GM23338 (cell line): ENCODE results near the gene NXPH4. TPM values are rescaled to one million over a fixed set of nuclear protein-coding genes. Genes with fewer than 3 reads are reported as not detected.

Experiments used
- ATAC-seq: fragments of 200-7000 bp; cut with Tn5 transposase; 3 replicates; pipeline ENCODE4 v1.9.1; 2020
- DNase-seq: peaks from one replicate; pipeline ENCODE4 v3.0.0-alpha.2; 2015; ENCODE audit warnings: low spot score
- H2AFZ ChIP-seq: fragments of 200-600 bp; sonication (generic); 2 replicates; pipeline ENCODE4 v1.8.0; 2016; ENCODE audit warnings: antibody characterized with exemption, mild to moderate bottlenecking, moderate library complexity
- H3F3A ChIP-seq: fragments of 200-600 bp; sonication (generic); replicated peaks from 2 replicates; pipeline ENCODE4 v1.8.0; 2017; ENCODE audit warnings: antibody characterized with exemption, mixed run types, low read depth
- H3K27ac ChIP-seq: fragments of 200-600 bp; sonication (generic); 2 replicates; pipeline ENCODE4 v1.6.1; 2016; ENCODE audit warnings: low read depth
- H3K27me3 ChIP-seq: fragments of 200-600 bp; sonication (generic); 2 replicates; pipeline ENCODE4 v1.8.0; 2016; ENCODE audit warnings: mild to moderate bottlenecking, mixed run types, moderate library complexity; ENCODE audit not compliant: insufficient read depth
- H3K36me3 ChIP-seq: fragments of 200-600 bp; sonication (generic); 2 replicates; pipeline ENCODE4 v1.8.0; 2016; ENCODE audit warnings: mild to moderate bottlenecking; ENCODE audit not compliant: insufficient read depth
- H3K4me1 ChIP-seq: fragments of 200-600 bp; sonication (generic); 2 replicates; pipeline ENCODE4 v1.8.0; 2016; ENCODE audit warnings: mild to moderate bottlenecking, moderate library complexity; ENCODE audit not compliant: insufficient read depth
- H3K4me2 ChIP-seq: fragments of 200-600 bp; sonication (generic); 2 replicates; pipeline ENCODE4 v1.7.1; 2017; ENCODE audit warnings: mixed run types
- H3K4me3 ChIP-seq: fragments of 200-600 bp; sonication (generic); 2 replicates; pipeline ENCODE4 v1.6.1; 2016; ENCODE audit warnings: mixed run types
- H3K79me2 ChIP-seq: fragments of 200-600 bp; sonication (generic); replicated peaks from 2 replicates; pipeline ENCODE4 v1.8.0; 2017; ENCODE audit warnings: mild to moderate bottlenecking; ENCODE audit not compliant: insufficient read depth
- H3K9me2 ChIP-seq: fragments of 200-600 bp; sonication (generic); 2 replicates; pipeline ENCODE4 v1.8.0; 2017; ENCODE audit not compliant: insufficient read depth
- H4K20me1 ChIP-seq: fragments of 200-600 bp; sonication (generic); replicated peaks from 2 replicates; pipeline ENCODE4 v1.8.0; 2017; ENCODE audit warnings: mild to moderate bottlenecking; ENCODE audit not compliant: insufficient read depth
- H3K27ac Mint-ChIP-seq: 2 replicates; pipeline ENCODE4 v1.8.0; 2020; ENCODE audit warnings: inconsistent platforms, mild to moderate bottlenecking, moderate library complexity, mixed read lengths
- H3K27me3 Mint-ChIP-seq: 3 replicates; pipeline ENCODE4 v1.8.0; 2022; ENCODE audit warnings: low read depth, mild to moderate bottlenecking, moderate library complexity, mixed read lengths, inconsistent platforms; ENCODE audit not compliant: insufficient read depth, poor library complexity
- H3K36me3 Mint-ChIP-seq: 3 replicates; pipeline ENCODE4 v1.8.0; 2021; ENCODE audit warnings: low read depth, mild to moderate bottlenecking, inconsistent platforms, moderate library complexity, mixed read lengths
- H3K4me1 Mint-ChIP-seq: 3 replicates; pipeline ENCODE4 v1.8.0; 2020; ENCODE audit warnings: mild to moderate bottlenecking, inconsistent platforms, mixed read lengths
- H3K4me3 Mint-ChIP-seq: 3 replicates; pipeline ENCODE4 v1.8.0; 2021; ENCODE audit warnings: moderate library complexity, mild to moderate bottlenecking, inconsistent platforms, mixed read lengths
- H3K9me3 Mint-ChIP-seq: 3 replicates; pipeline ENCODE4 v1.8.0; 2020; ENCODE audit warnings: moderate library complexity, mild to moderate bottlenecking, inconsistent platforms, mixed read lengths
- EZH2 ChIP-seq: fragments of 200-600 bp; sonication (generic); IDR thresholded peaks from one replicate; pipeline ENCODE4 v1.8.0; 2017; ENCODE audit warnings: antibody characterized with exemption, mild to moderate bottlenecking, low read depth; ENCODE audit not compliant: unreplicated experiment
- EZH2phosphoT487 ChIP-seq: fragments of 200-600 bp; sonication (generic); IDR thresholded peaks from one replicate; pipeline ENCODE4 v1.8.1; 2018; ENCODE audit warnings: antibody characterized with exemption; ENCODE audit not compliant: unreplicated experiment
- JUNB ChIP-seq: IDR thresholded peaks from one replicate; pipeline ENCODE4 v1.6.1; 2016; ENCODE audit warnings: antibody characterized with exemption; ENCODE audit not compliant: unreplicated experiment
- NANOG ChIP-seq: IDR thresholded peaks from 2 replicates; pipeline ENCODE4 v1.6.1; 2016; ENCODE audit warnings: antibody characterized with exemption, borderline replicate concordance
- STAT1 ChIP-seq: IDR thresholded peaks from one replicate; pipeline ENCODE4 v1.6.1; 2016; ENCODE audit warnings: antibody characterized with exemption; ENCODE audit not compliant: unreplicated experiment
- ZNF114 ChIP-seq: fragments of 250-450 bp; sonication (Bioruptor Pico); IDR thresholded peaks from 2 replicates; pipeline ENCODE4 v1.5.0; 2020; ENCODE audit warnings: mild to moderate bottlenecking, moderate library complexity
- ZNF331 ChIP-seq: fragments of 250-450 bp; sonication (Bioruptor Pico); IDR thresholded peaks from 2 replicates; pipeline ENCODE4 v1.5.0; 2020; ENCODE audit warnings: low read depth, mild to moderate bottlenecking, moderate library complexity
- polyA plus RNA-seq: library from polyadenylated mRNA; unstranded; fragments of >200 nt; fragmentation: Nextera tagmentation; extraction: Ambion mirVana; gene quantifications from 2 replicates; pipeline ENCODE4 v1.2.1, GENCODE V29; 2016
- total RNA-seq: library from RNA; depleted of rRNA; stranded (reverse); fragments of >200 nt; shearing (Covaris generic); gene quantifications from 2 replicates; pipeline ENCODE4 v1.2.3, GENCODE V29; 2014
- TF ChIP-seq, protein P1 (sequence below), 2 experiments: fragments of 200-600 bp in 1 of 2; sonication (generic) in 1 of 2; conservative IDR thresholded peaks; 2 replicates each; pipeline versions ENCODE4 v1.5.1 to v1.6.1; 2016 to 2017; ENCODE audit warnings: antibody characterized with exemption in 2 of 2, low read depth in 2 of 2, mild to moderate bottlenecking in 2 of 2, moderate library complexity in 1 of 2

Gene NXPH4
- total and polyA plus RNA-seq, 2 experiments from 2014 or later = 0.89 to 1.5 TPM

DNA sequence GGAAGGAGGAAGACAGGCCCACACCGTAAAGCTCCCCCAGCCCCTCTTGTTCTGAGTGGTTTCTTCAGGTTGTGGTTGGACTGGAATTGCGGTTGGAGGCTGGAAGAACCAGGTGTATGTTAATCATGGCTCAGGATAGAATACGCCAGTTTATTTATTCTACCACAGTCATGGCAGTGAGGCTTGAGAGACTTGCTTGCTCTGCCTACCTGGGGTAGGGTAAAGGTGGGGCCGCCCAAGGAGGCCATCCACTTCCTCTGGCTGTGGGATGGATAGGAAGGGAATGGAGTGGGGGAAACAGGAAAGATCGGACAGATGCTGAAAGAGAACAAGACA, 21.0 kb downstream of the NXPH4 start:
- Histone ChIP-seq H3K4me3 (peak overlapping the region; percentile 85), H3K27ac (no peak overlapping the region), H4K20me1 (peaks cover 20% of the 10 kb centered on the region), H2AFZ (no peak overlapping the region; the same call in 1 of the 2 replicates), H3K36me3 (peaks cover 16% of the 10 kb centered on the region), H3K4me2 (peak overlapping the region; percentile 99), H3K4me1 (peaks cover 55% of the 10 kb centered on the region), H3K79me2 (no peaks in the 10 kb centered on the region), H3F3A (peaks cover 39% of the 10 kb centered on the region), H3K9me2 (no peaks in the 10 kb centered on the region), H3K27me3 (peaks cover 90% of the 10 kb centered on the region)
- peaks cover 90% of the 10 kb centered on the region for H3K27me3 Mint-ChIP-seq
- no peak overlapping the region for H3K27ac Mint-ChIP-seq
- TF ChIP-seq EZH2phosphoT487 (no peak), ZNF331 (CRISPR knock-in tag) (no peak)
- H3K4me1 Mint-ChIP-seq = peaks cover 73% of the 10 kb centered on the region
- H3K9me3 Mint-ChIP-seq = no peaks in the 10 kb centered on the region; the same call in 2 of the 3 replicates
- H3K36me3 Mint-ChIP-seq = peaks cover 27% of the 10 kb centered on the region
- peak overlapping the region; percentile 79 for H3K4me3 Mint-ChIP-seq
- ATAC-seq = no peak
- DNase-seq = peak; percentile 9

DNA sequence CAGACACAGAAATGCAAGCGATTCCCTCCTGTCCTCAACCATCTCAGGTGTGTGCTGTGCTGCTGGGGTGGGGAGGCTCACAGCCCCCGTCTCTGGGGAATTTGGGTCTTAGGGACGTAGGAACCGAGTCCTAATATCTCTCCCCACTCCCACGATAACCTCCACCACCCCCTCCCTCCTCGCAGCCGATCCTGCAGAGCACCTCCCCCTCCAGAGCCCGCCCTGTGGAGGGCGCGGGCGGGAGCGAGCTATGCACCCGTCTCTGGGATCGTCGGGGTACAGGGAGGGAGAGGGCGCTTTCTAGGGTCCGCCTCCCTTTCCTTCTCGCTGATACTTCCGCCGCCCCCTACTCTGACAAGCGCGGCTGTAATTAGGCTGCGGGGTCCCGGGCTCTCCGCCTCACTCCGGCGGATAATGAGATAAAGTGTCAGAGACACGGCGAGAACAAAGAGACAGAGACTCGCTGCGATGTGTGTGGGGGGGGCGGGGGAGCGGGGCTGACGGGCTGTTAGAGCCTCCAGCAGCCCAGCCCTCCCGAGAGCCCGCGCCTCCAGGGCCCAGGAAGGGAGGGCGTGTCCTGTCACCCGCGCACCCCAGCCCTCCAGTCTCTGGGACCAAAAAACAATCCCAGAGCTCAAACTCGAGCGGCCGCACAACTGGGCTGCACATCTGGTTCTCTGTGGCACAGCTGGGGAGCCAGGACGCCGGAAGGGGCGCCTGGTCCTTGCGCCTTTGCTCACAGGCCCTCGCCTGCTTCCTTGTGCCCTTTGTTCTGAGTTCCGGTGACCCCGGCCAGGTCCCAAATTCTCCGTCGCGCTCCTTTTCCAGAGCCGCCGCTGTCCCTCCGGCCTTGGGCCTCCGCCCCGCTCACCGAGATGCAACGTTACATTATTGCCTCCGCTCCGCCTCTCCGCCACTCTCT, 21.6 kb downstream of the NXPH4 start:
- Mint-ChIP-seq H3K4me3 (peak overlapping the region; percentile 79), H3K36me3 (peaks cover 21% of the 10 kb centered on the region), H3K4me1 (peaks cover 70% of the 10 kb centered on the region), H3K9me3 (no peaks in the 10 kb centered on the region; the same call in 2 of the 3 replicates), H3K27me3 (peaks cover 95% of the 10 kb centered on the region), H3K27ac (no peak overlapping the region; the same call in 1 of the 2 replicates)
- peak; percentile 74 for DNase-seq
- Histone ChIP-seq H4K20me1 (peaks cover 14% of the 10 kb centered on the region), H3K36me3 (peaks cover 10% of the 10 kb centered on the region), H2AFZ (peak overlapping the region; percentile 97), H3K79me2 (no peaks in the 10 kb centered on the region), H3K4me1 (peaks cover 55% of the 10 kb centered on the region), H3K9me2 (no peaks in the 10 kb centered on the region), H3K4me3 (peak overlapping the region; percentile 85), H3K4me2 (peak overlapping the region; percentile 99), H3F3A (peaks cover 34% of the 10 kb centered on the region), H3K27me3 (peaks cover 92% of the 10 kb centered on the region), H3K27ac (no peak overlapping the region)
- no peak for TF ChIP-seq JUNB
- TF ChIP-seq EZH2 = peak; percentile 17
- no peak for TF ChIP-seq STAT1
- no peak for TF ChIP-seq EZH2phosphoT487
- TF ChIP-seq NANOG = no peak
- no peak for TF ChIP-seq ZNF114 (CRISPR knock-in tag)
- peak; percentile 0 for ATAC-seq

DNA sequence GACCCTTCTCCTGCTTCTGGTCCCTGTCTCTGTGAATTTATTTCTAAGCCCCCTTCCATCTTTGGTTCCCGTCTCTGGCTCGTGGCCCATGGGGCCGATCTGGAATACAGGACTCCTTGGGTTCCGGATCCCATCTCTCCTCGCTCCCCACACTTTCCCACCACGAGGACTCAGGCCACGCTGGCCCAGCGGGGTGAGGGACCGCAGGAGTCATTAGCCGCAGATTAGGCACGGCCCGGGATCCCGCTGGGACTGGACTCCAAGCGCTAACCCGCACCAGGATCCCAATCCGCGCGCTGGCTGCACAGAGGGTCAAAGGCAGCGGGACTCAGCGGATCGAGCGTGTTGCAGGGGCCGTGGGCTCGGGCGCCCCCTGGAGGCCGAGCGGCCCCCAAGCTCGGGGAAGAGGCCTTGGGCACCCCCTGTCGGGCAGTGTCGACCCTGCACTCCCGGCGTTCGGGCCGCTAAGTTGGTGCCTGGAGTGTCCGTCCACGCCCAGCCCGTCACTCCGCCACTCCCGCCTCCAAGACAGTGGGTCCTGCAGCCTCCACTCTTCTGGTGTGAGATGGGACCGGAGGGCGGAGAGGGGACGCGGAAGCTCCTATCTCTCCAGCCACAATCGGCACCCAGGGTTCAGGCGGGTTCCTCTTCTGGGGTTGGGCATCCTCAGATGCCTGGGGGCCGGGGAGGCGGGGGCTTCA, 22.4 kb downstream of the NXPH4 start:
- Histone ChIP-seq H3K9me2 (no peaks in the 10 kb centered on the region), H3K27me3 (peaks cover 90% of the 10 kb centered on the region), H4K20me1 (peaks cover 8% of the 10 kb centered on the region), H3K4me3 (peak overlapping the region; percentile 85), H3K4me1 (peaks cover 55% of the 10 kb centered on the region), H3F3A (peaks cover 25% of the 10 kb centered on the region), H3K79me2 (no peaks in the 10 kb centered on the region), H3K36me3 (peaks cover 4% of the 10 kb centered on the region), H3K27ac (no peak overlapping the region), H2AFZ (peak overlapping the region; percentile 97), H3K4me2 (peak overlapping the region; percentile 99)
- DNase-seq (peak; percentile 94), ATAC-seq (peak; percentile 13)
- H3K27me3 Mint-ChIP-seq = peaks cover 94% of the 10 kb centered on the region
- peaks cover 13% of the 10 kb centered on the region for H3K36me3 Mint-ChIP-seq
- H3K9me3 Mint-ChIP-seq = no peaks in the 10 kb centered on the region; the same call in 2 of the 3 replicates
- H3K4me3 Mint-ChIP-seq = peak overlapping the region; percentile 79
- H3K4me1 Mint-ChIP-seq = peaks cover 66% of the 10 kb centered on the region
- H3K27ac Mint-ChIP-seq = no peak overlapping the region; the same call in 1 of the 2 replicates
- TF ChIP-seq, protein P1, sequence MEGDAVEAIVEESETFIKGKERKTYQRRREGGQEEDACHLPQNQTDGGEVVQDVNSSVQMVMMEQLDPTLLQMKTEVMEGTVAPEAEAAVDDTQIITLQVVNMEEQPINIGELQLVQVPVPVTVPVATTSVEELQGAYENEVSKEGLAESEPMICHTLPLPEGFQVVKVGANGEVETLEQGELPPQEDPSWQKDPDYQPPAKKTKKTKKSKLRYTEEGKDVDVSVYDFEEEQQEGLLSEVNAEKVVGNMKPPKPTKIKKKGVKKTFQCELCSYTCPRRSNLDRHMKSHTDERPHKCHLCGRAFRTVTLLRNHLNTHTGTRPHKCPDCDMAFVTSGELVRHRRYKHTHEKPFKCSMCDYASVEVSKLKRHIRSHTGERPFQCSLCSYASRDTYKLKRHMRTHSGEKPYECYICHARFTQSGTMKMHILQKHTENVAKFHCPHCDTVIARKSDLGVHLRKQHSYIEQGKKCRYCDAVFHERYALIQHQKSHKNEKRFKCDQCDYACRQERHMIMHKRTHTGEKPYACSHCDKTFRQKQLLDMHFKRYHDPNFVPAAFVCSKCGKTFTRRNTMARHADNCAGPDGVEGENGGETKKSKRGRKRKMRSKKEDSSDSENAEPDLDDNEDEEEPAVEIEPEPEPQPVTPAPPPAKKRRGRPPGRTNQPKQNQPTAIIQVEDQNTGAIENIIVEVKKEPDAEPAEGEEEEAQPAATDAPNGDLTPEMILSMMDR (conservative IDR thresholded peaks at IDR 0.05; ENCODE audit: low read depth in 2 of 2) = peak; percentile 95 to 100
- TF ChIP-seq EZH2phosphoT487 = no peak
- TF ChIP-seq JUNB = no peak
